SJCRH30 (cell line): ENCODE data around the gene SVIL. TPM values are rescaled to one million over a fixed set of nuclear protein-coding genes. Genes with fewer than 3 reads are reported as not detected.
"Not testable (repeated sequence)": the region's sequence is repeated elsewhere in the genome, so short reads cannot be mapped to it uniquely, and the experiment has no call there.

Source experiments
- DNase-seq, 2 experiments: peaks; one replicate each; pipeline ENCODE4 v3.0.0-alpha.2; 2015 to 2020
- H3K27ac ChIP-seq: fragments of 250-450 bp; sonication (Bioruptor Pico); 2 replicates; pipeline ENCODE4 v1.5.1; 2020; ENCODE audit warnings: mild to moderate bottlenecking, moderate library complexity
- H3K27me3 ChIP-seq: fragments of 250-450 bp; sonication (Bioruptor Pico); 2 replicates; pipeline ENCODE4 v1.5.1; 2020; ENCODE audit warnings: mild to moderate bottlenecking, moderate library complexity
- H3K36me3 ChIP-seq: fragments of 250-450 bp; sonication (Bioruptor Pico); 2 replicates; pipeline ENCODE4 v1.5.1; 2020; ENCODE audit warnings: mild to moderate bottlenecking, moderate library complexity
- H3K4me1 ChIP-seq: fragments of 250-450 bp; sonication (Bioruptor Pico); 2 replicates; pipeline ENCODE4 v1.5.1; 2020; ENCODE audit warnings: mild to moderate bottlenecking, moderate library complexity
- H3K4me3 ChIP-seq: fragments of 250-450 bp; sonication (Bioruptor Pico); 2 replicates; pipeline ENCODE4 v1.5.1; 2020; ENCODE audit warnings: mild to moderate bottlenecking, moderate library complexity
- H3K9me3 ChIP-seq: fragments of 250-450 bp; sonication (Bioruptor Pico); replicated peaks from 2 replicates; pipeline ENCODE4 v1.5.1; 2020; ENCODE audit warnings: mild to moderate bottlenecking, moderate library complexity
- total RNA-seq: library from RNA; depleted of rRNA; stranded (reverse); fragments of >200 nt; shearing (Covaris generic); gene quantifications from 2 replicates; pipeline ENCODE4 v1.2.3, GENCODE V29; 2014

Gene SVIL
- total RNA-seq, 1 experiment from 2014 or later = 42.5 TPM

- not testable (repeated sequence) for H3K9me3 ChIP-seq, H3K27ac ChIP-seq, H3K27me3 ChIP-seq, H3K36me3 ChIP-seq, H3K4me1 ChIP-seq, H3K4me3 ChIP-seq
- DNase-seq = peak; percentile 63 to 77
These were observed 185.8 kb downstream of the SVIL start for GRCh38 chr10:29448756-29449592.

GRCh38 chr10:29448125-29448524 lies 186.6 kb downstream of the SVIL start:
- no peak for DNase-seq
- no peak overlapping the region for H3K4me3 ChIP-seq
- no peaks in the 10 kb centered on the region for H3K4me1 ChIP-seq
- no peaks in the 10 kb centered on the region for H3K36me3 ChIP-seq
- no peak overlapping the region for H3K27ac ChIP-seq
- no peaks in the 10 kb centered on the region for H3K27me3 ChIP-seq
- no peaks in the 10 kb centered on the region for H3K9me3 ChIP-seq

GRCh38 chr10:29446327-29446726 lies 188.4 kb downstream of the SVIL start:
- H3K4me3 ChIP-seq = no peak overlapping the region
- no peak overlapping the region for H3K27ac ChIP-seq
- no peaks in the 10 kb centered on the region for H3K27me3 ChIP-seq
- H3K36me3 ChIP-seq = no peaks in the 10 kb centered on the region
- no peaks in the 10 kb centered on the region for H3K9me3 ChIP-seq
- H3K4me1 ChIP-seq = no peaks in the 10 kb centered on the region
- DNase-seq = no peak

GRCh38 chr10:29443745-29444523 lies 190.8 kb downstream of the SVIL start:
- Histone ChIP-seq H3K27me3 (no peaks in the 10 kb centered on the region), H3K9me3 (peaks cover 2% of the 10 kb centered on the region), H3K36me3 (no peaks in the 10 kb centered on the region), H3K27ac (no peak overlapping the region), H3K4me1 (no peaks in the 10 kb centered on the region), H3K4me3 (no peak overlapping the region)
- DNase-seq = peak; percentile 19 to 30

- no peak for DNase-seq
- Histone ChIP-seq H3K4me3 (no peak overlapping the region), H3K4me1 (no peaks in the 10 kb centered on the region), H3K27ac (no peak overlapping the region), H3K27me3 (no peaks in the 10 kb centered on the region), H3K36me3 (no peaks in the 10 kb centered on the region), H3K9me3 (peaks cover 7% of the 10 kb centered on the region)
These were observed 193.8 kb downstream of the SVIL start for GRCh38 chr10:29440981-29441380.

GRCh38 chr10:29439005-29439404 lies 195.8 kb downstream of the SVIL start:
- H3K27me3 ChIP-seq, H3K9me3 ChIP-seq, H3K4me3 ChIP-seq, H3K4me1 ChIP-seq, DNase-seq, H3K36me3 ChIP-seq, H3K27ac ChIP-seq: not testable (repeated sequence)

GRCh38 chr10:29438271-29438670 lies 196.5 kb downstream of the SVIL start:
- no peak overlapping the region for H3K27ac ChIP-seq
- no peaks in the 10 kb centered on the region for H3K36me3 ChIP-seq
- no peak for DNase-seq
- H3K27me3 ChIP-seq = no peaks in the 10 kb centered on the region
- peaks cover 7% of the 10 kb centered on the region for H3K9me3 ChIP-seq
- no peaks in the 10 kb centered on the region for H3K4me1 ChIP-seq
- no peak overlapping the region for H3K4me3 ChIP-seq

GRCh38 chr10:29437871-29438270 lies 196.9 kb downstream of the SVIL start:
- Histone ChIP-seq H3K4me3 (no peak overlapping the region), H3K27ac (no peak overlapping the region), H3K4me1 (no peaks in the 10 kb centered on the region), H3K9me3 (peaks cover 7% of the 10 kb centered on the region), H3K36me3 (no peaks in the 10 kb centered on the region), H3K27me3 (no peaks in the 10 kb centered on the region)
- no peak for DNase-seq

GRCh38 chr10:29435809-29436501 lies 198.8 kb downstream of the SVIL start:
- Histone ChIP-seq H3K27me3 (no peaks in the 10 kb centered on the region), H3K36me3 (no peaks in the 10 kb centered on the region), H3K27ac (no peak overlapping the region), H3K4me1 (no peaks in the 10 kb centered on the region), H3K4me3 (no peak overlapping the region), H3K9me3 (peaks cover 7% of the 10 kb centered on the region)
- DNase-seq = no peak

- Histone ChIP-seq H3K9me3 (peaks cover 6% of the 10 kb centered on the region), H3K4me3 (no peak overlapping the region), H3K27ac (no peak overlapping the region), H3K4me1 (no peaks in the 10 kb centered on the region), H3K36me3 (no peaks in the 10 kb centered on the region), H3K27me3 (no peaks in the 10 kb centered on the region)
- no peak for DNase-seq
These were observed 200.7 kb downstream of the SVIL start for GRCh38 chr10:29434111-29434510.

GRCh38 chr10:29431711-29432110 lies 203.1 kb downstream of the SVIL start:
- Histone ChIP-seq H3K9me3 (no peaks in the 10 kb centered on the region), H3K4me3 (no peak overlapping the region), H3K27ac (no peak overlapping the region), H3K27me3 (no peaks in the 10 kb centered on the region), H3K4me1 (no peaks in the 10 kb centered on the region), H3K36me3 (no peaks in the 10 kb centered on the region)
- DNase-seq = no peak

GRCh38 chr10:29430101-29430500 lies 204.7 kb downstream of the SVIL start:
- Histone ChIP-seq H3K4me1 (no peaks in the 10 kb centered on the region), H3K27me3 (no peaks in the 10 kb centered on the region), H3K9me3 (no peaks in the 10 kb centered on the region), H3K4me3 (no peak overlapping the region), H3K36me3 (no peaks in the 10 kb centered on the region), H3K27ac (no peak overlapping the region)
- DNase-seq = no peak

- Histone ChIP-seq H3K36me3 (no peaks in the 10 kb centered on the region), H3K4me3 (no peak overlapping the region), H3K9me3 (no peaks in the 10 kb centered on the region), H3K27ac (no peak overlapping the region), H3K27me3 (no peaks in the 10 kb centered on the region), H3K4me1 (no peaks in the 10 kb centered on the region)
- DNase-seq = no peak
These were observed 206.3 kb downstream of the SVIL start for GRCh38 chr10:29428486-29428885.

GRCh38 chr10:29427667-29428066 lies 207.1 kb downstream of the SVIL start:
- H3K4me3 ChIP-seq = no peak overlapping the region
- no peaks in the 10 kb centered on the region for H3K4me1 ChIP-seq
- H3K36me3 ChIP-seq = peaks cover 3% of the 10 kb centered on the region
- DNase-seq = no peak
- H3K27me3 ChIP-seq = no peaks in the 10 kb centered on the region
- H3K9me3 ChIP-seq = no peaks in the 10 kb centered on the region
- no peak overlapping the region for H3K27ac ChIP-seq

GRCh38 chr10:29426420-29426819 lies 208.4 kb downstream of the SVIL start:
- Histone ChIP-seq H3K4me1 (no peaks in the 10 kb centered on the region), H3K27ac (no peak overlapping the region), H3K36me3 (peaks cover 6% of the 10 kb centered on the region), H3K4me3 (no peak overlapping the region), H3K9me3 (no peaks in the 10 kb centered on the region), H3K27me3 (no peaks in the 10 kb centered on the region)
- DNase-seq = no peak
